AG04450 (cell line): Measurements from ENCODE around the gene CEP128. TPM values are rescaled to one million over a fixed set of nuclear protein-coding genes. Genes with fewer than 3 reads are reported as not detected.

Source experiments
- CTCF ChIA-PET: fragments of 300-600, 350-600 bp; formaldehyde crosslinking; extraction: SDS; loops from one replicate; lab custom pipeline; 2022; ENCODE audit warnings: antibody characterized with exemption, inconsistent platforms; lab: Charles Lee
- POLR2A ChIA-PET: fragments of 350-600 bp; formaldehyde crosslinking; extraction: SDS; loops from one replicate; lab custom pipeline; 2021; ENCODE audit warnings: antibody characterized with exemption, inconsistent platforms; lab: Yijun Ruan, JAX
- DNase-seq: peaks from one replicate; pipeline ENCODE4 v3.0.0-alpha.2; 2011; ENCODE audit warnings: low read depth, low spot score
- H3K27ac ChIP-seq: one replicate; pipeline ENCODE4 v1.5.1; 2012; ENCODE audit warnings: low read depth, low read length, control low read depth
- H3K27me3 ChIP-seq: one replicate; pipeline ENCODE4 v1.6.0; 2012; ENCODE audit warnings: low read length; ENCODE audit not compliant: control insufficient read depth, insufficient read depth
- H3K4me3 ChIP-seq: 2 replicates; pipeline ENCODE4 v1.5.1; 2011; ENCODE audit warnings: mild to moderate bottlenecking, low read depth, low read length, control low read depth
- H3K9me3 ChIP-seq: 2 replicates; pipeline ENCODE4 v1.5.1; 2012; ENCODE audit warnings: low read length; ENCODE audit not compliant: control insufficient read depth, insufficient read depth
- polyA plus RNA-seq: library from polyadenylated mRNA; depleted of rRNA; stranded (reverse); fragments of >200 nt; gene quantifications from 2 replicates; pipeline ENCODE4 v1.2.3, GENCODE V29; 2011
- TF ChIP-seq, protein P1 (sequence below): IDR thresholded peaks from 2 replicates; pipeline ENCODE4 v1.5.1; 2011; ENCODE audit warnings: low read depth, low read length, control low read depth, inconsistent platforms

The CEP128 gene
- polyA plus RNA-seq, 1 experiment = 1.8 TPM

GRCh38 chr14:80933686-80934085 lies 7.9 kb downstream of the CEP128 start:
- POLR2A ChIA-PET = no interaction called here
- CTCF ChIA-PET = interaction anchor here (0.6 kb wide), 1 partner anchor 2000 kb away, joined by 6 read pairs; no protein-coding TSS in a partner anchor
- H3K27me3 ChIP-seq = no peaks in the 10 kb centered on the region
- no peak overlapping the region for H3K27ac ChIP-seq
- TF ChIP-seq, protein P1, sequence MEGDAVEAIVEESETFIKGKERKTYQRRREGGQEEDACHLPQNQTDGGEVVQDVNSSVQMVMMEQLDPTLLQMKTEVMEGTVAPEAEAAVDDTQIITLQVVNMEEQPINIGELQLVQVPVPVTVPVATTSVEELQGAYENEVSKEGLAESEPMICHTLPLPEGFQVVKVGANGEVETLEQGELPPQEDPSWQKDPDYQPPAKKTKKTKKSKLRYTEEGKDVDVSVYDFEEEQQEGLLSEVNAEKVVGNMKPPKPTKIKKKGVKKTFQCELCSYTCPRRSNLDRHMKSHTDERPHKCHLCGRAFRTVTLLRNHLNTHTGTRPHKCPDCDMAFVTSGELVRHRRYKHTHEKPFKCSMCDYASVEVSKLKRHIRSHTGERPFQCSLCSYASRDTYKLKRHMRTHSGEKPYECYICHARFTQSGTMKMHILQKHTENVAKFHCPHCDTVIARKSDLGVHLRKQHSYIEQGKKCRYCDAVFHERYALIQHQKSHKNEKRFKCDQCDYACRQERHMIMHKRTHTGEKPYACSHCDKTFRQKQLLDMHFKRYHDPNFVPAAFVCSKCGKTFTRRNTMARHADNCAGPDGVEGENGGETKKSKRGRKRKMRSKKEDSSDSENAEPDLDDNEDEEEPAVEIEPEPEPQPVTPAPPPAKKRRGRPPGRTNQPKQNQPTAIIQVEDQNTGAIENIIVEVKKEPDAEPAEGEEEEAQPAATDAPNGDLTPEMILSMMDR = no peak
- H3K9me3 ChIP-seq = no peaks in the 10 kb centered on the region
- DNase-seq = no peak
- no peak overlapping the region for H3K4me3 ChIP-seq

GRCh38 chr14:80933282-80933681 lies 8.3 kb downstream of the CEP128 start:
- H3K4me3 ChIP-seq = no peak overlapping the region
- TF ChIP-seq, protein P1 = no peak
- ChIA-PET POLR2A (no interaction called here), CTCF (interaction anchor here (0.6 kb wide), 1 partner anchor 2000 kb away, joined by 6 read pairs; no protein-coding TSS in a partner anchor)
- no peaks in the 10 kb centered on the region for H3K9me3 ChIP-seq
- H3K27ac ChIP-seq = no peak overlapping the region
- no peaks in the 10 kb centered on the region for H3K27me3 ChIP-seq
- DNase-seq = no peak

- POLR2A ChIA-PET = interaction anchor here (0.7 to 0.9 kb wide), 2 partner anchors 11 to 538 kb away, joined by 4 read pairs; partner anchors contain the start of gene CEP128
- H3K9me3 ChIP-seq = no peaks in the 10 kb centered on the region
- H3K27me3 ChIP-seq = no peaks in the 10 kb centered on the region
- TF ChIP-seq, protein P1 = no peak
- peak overlapping the region; percentile 65 for H3K27ac ChIP-seq
- CTCF ChIA-PET = no interaction called here
- peak; percentile 70 for DNase-seq
- H3K4me3 ChIP-seq = 0 out of 2 replicates have a peak overlapping the region, but pooled peaks have one; percentile 5
These were observed 10.6 kb downstream of the CEP128 start for GRCh38 chr14:80930836-80931389.

DNA sequence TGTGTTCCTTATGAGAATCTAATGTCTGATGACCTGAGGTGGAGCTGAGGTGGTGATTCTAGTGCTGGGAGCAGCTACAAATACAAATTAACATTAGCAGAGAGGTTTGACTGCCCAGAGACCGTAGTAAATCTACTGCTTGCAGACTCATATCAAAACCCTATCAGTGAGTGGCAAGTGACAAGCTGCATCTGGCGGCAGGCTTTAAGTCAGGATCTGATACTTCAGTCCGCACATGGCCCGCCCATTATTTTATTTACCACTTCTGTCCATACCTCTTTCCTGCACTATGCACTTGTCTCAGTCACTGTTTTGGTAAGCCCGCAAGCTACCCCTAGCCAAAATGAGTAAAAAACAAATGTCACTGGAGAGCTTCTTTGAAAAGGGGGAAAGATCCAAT lies 11.4 kb downstream of the CEP128 start:
- no peaks in the 10 kb centered on the region for H3K27me3 ChIP-seq
- no peak overlapping the region for H3K4me3 ChIP-seq
- peak overlapping the region; percentile 24 for H3K27ac ChIP-seq
- no peak for DNase-seq
- TF ChIP-seq, protein P1 = no peak
- H3K9me3 ChIP-seq = no peaks in the 10 kb centered on the region
- ChIA-PET CTCF (interaction anchor here (0.6 to 0.9 kb wide), 3 partner anchors 25 to 641 kb away, joined by 3 to 4 read pairs (median 4); partner anchors contain the start of gene TSHR), POLR2A (interaction anchor here (0.7 kb wide), 1 partner anchor 539 kb away, joined by 4 read pairs; no protein-coding TSS in a partner anchor)
